MM.1S (cell line): ENCODE results near the gene DDIT3.

Source experiments
- DNase-seq: peaks from one replicate; pipeline ENCODE4 v3.0.0-alpha.2; 2015
- H2AFZ ChIP-seq: fragments of 300-600 bp; sonication (generic); 2 replicates; pipeline ENCODE4 v1.6.0; 2016; ENCODE audit warnings: antibody characterized with exemption, low read length
- H3F3A ChIP-seq: fragments of 300-600 bp; sonication (generic); 2 replicates; pipeline ENCODE4 v1.6.1; 2016; ENCODE audit warnings: mild to moderate bottlenecking, antibody characterized with exemption, low read length, moderate library complexity, mixed read lengths; ENCODE audit not compliant: insufficient read depth
- H3K27ac ChIP-seq: fragments of 300-600 bp; sonication (generic); 2 replicates; pipeline ENCODE4 v1.5.1; 2016; ENCODE audit warnings: mild to moderate bottlenecking, low read length
- H3K27me3 ChIP-seq: fragments of 300-600 bp; sonication (generic); replicated peaks from 2 replicates; pipeline ENCODE4 v1.6.0; 2016; ENCODE audit warnings: low read length; ENCODE audit not compliant: insufficient read depth
- H3K36me3 ChIP-seq: fragments of 300-600 bp; sonication (generic); replicated peaks from 2 replicates; pipeline ENCODE4 v1.6.1; 2016; ENCODE audit warnings: mild to moderate bottlenecking, low read length, mixed read lengths; ENCODE audit not compliant: insufficient read depth
- H3K4me1 ChIP-seq: fragments of 300-600 bp; sonication (generic); 2 replicates; pipeline ENCODE4 v1.6.1; 2016; ENCODE audit warnings: low read length, mixed read lengths
- H3K4me2 ChIP-seq: fragments of 300-600 bp; sonication (generic); 2 replicates; pipeline ENCODE4 v1.6.0; 2016; ENCODE audit warnings: low read depth, low read length
- H3K4me3 ChIP-seq: fragments of 300-600 bp; sonication (generic); 2 replicates; pipeline ENCODE4 v1.5.1; 2016; ENCODE audit warnings: low read length, mixed read lengths
- H3K79me2 ChIP-seq: fragments of 300-600 bp; sonication (generic); 2 replicates; pipeline ENCODE4 v1.6.1; 2016; ENCODE audit warnings: mixed run types, low read length, mixed read lengths
- H3K9ac ChIP-seq: fragments of 300-600 bp; sonication (generic); 2 replicates; pipeline ENCODE4 v1.6.1; 2016; ENCODE audit warnings: low read length, mixed read lengths
- H3K9me2 ChIP-seq: fragments of 300-600 bp; sonication (generic); replicated peaks from 2 replicates; pipeline ENCODE4 v1.6.1; 2016; ENCODE audit warnings: mild to moderate bottlenecking, low read length, mixed read lengths; ENCODE audit not compliant: insufficient read depth
- H3K9me3 ChIP-seq: fragments of 300-600 bp; sonication (generic); replicated peaks from 2 replicates; pipeline ENCODE4 v1.6.1; 2016; ENCODE audit warnings: mild to moderate bottlenecking, low read length, mixed read lengths; ENCODE audit not compliant: insufficient read depth
- H4K20me1 ChIP-seq: fragments of 300-600 bp; sonication (generic); 2 replicates; pipeline ENCODE4 v1.6.1; 2016; ENCODE audit warnings: mild to moderate bottlenecking, low read length, moderate library complexity, mixed read lengths; ENCODE audit not compliant: insufficient read depth
- EZH2 ChIP-seq: fragments of 300-600 bp; sonication (generic); optimal IDR thresholded peaks from 2 replicates; pipeline ENCODE3; 2017; ENCODE audit warnings: low read depth, mild to moderate bottlenecking, antibody characterized with exemption, low read length, mixed read lengths
- EZH2phosphoT487 ChIP-seq: fragments of 300-600 bp; sonication (generic); IDR thresholded peaks from 2 replicates; pipeline ENCODE4 v1.6.1; 2018; ENCODE audit warnings: antibody characterized with exemption, low read length
- TF ChIP-seq, protein P1 (sequence below): fragments of 300-600 bp; sonication (generic); IDR thresholded peaks from 2 replicates; pipeline ENCODE4 v1.5.1; 2016; ENCODE audit warnings: antibody characterized with exemption, low read length, mixed read lengths

The DDIT3 gene

DNA sequence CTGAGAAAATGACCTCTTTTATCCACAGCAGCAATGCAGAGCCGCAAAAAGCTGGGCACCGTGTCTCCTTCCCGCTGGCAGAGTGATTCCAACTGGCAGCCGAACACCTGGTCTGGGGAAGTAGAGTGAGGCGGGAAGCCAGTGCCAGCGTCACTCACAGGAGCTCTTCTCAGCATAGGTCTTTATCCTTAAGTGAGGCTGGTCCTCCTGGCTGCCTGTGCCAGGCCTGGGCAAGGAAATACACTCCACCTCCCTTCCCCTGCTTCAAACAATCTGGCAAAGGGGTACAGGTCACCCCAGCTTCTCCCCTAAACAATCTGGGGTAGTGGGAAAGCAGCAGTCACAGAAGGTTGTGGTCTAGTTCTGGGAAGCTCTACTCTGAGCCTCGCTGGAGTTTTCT is 45.5 kb downstream of the DDIT3 start:
- no peaks in the 10 kb centered on the region for H3K36me3 ChIP-seq
- no peak overlapping the region for H3K4me3 ChIP-seq
- H3K9ac ChIP-seq: no peak overlapping the region
- TF ChIP-seq, protein P1, sequence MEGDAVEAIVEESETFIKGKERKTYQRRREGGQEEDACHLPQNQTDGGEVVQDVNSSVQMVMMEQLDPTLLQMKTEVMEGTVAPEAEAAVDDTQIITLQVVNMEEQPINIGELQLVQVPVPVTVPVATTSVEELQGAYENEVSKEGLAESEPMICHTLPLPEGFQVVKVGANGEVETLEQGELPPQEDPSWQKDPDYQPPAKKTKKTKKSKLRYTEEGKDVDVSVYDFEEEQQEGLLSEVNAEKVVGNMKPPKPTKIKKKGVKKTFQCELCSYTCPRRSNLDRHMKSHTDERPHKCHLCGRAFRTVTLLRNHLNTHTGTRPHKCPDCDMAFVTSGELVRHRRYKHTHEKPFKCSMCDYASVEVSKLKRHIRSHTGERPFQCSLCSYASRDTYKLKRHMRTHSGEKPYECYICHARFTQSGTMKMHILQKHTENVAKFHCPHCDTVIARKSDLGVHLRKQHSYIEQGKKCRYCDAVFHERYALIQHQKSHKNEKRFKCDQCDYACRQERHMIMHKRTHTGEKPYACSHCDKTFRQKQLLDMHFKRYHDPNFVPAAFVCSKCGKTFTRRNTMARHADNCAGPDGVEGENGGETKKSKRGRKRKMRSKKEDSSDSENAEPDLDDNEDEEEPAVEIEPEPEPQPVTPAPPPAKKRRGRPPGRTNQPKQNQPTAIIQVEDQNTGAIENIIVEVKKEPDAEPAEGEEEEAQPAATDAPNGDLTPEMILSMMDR: no peak
- no peak for TF ChIP-seq EZH2phosphoT487
- no peak for TF ChIP-seq EZH2
- no peaks in the 10 kb centered on the region for H3K9me3 ChIP-seq
- H3F3A ChIP-seq: no peaks in the 10 kb centered on the region
- DNase-seq: no peak
- no peak overlapping the region for H3K27ac ChIP-seq
- no peaks in the 10 kb centered on the region for H4K20me1 ChIP-seq
- no peak overlapping the region for H2AFZ ChIP-seq
- H3K79me2 ChIP-seq: no peaks in the 10 kb centered on the region
- no peak overlapping the region for H3K4me2 ChIP-seq
- H3K4me1 ChIP-seq: peaks cover 8% of the 10 kb centered on the region; the same call in 1 of the 2 replicates
- no peaks in the 10 kb centered on the region for H3K9me2 ChIP-seq
- H3K27me3 ChIP-seq: no peaks in the 10 kb centered on the region

GRCh38 chr12:57474430-57474829 is 45.9 kb downstream of the DDIT3 start:
- Histone ChIP-seq H3K9me2 (no peaks in the 10 kb centered on the region), H3K36me3 (no peaks in the 10 kb centered on the region), H3K4me3 (no peak overlapping the region), H3K4me1 (peaks cover 8% of the 10 kb centered on the region; the same call in 1 of the 2 replicates), H2AFZ (no peak overlapping the region), H3K27ac (no peak overlapping the region), H3K4me2 (no peak overlapping the region), H3K9ac (no peak overlapping the region), H3F3A (no peaks in the 10 kb centered on the region), H4K20me1 (no peaks in the 10 kb centered on the region), H3K27me3 (no peaks in the 10 kb centered on the region), H3K79me2 (no peaks in the 10 kb centered on the region), H3K9me3 (no peaks in the 10 kb centered on the region)
- no peak for DNase-seq
- TF ChIP-seq, protein P1: no peak
- TF ChIP-seq EZH2phosphoT487 (no peak), EZH2 (no peak)

GRCh38 chr12:57473886-57474285 is 46.4 kb downstream of the DDIT3 start:
- Histone ChIP-seq H3K4me3 (no peak overlapping the region), H3K36me3 (no peaks in the 10 kb centered on the region), H3K79me2 (no peaks in the 10 kb centered on the region), H2AFZ (no peak overlapping the region), H3K9me2 (no peaks in the 10 kb centered on the region), H3K27me3 (no peaks in the 10 kb centered on the region), H3K9me3 (no peaks in the 10 kb centered on the region), H3K4me1 (peaks cover 8% of the 10 kb centered on the region; the same call in 1 of the 2 replicates), H3K4me2 (no peak overlapping the region), H4K20me1 (no peaks in the 10 kb centered on the region), H3K27ac (no peak overlapping the region), H3K9ac (no peak overlapping the region), H3F3A (no peaks in the 10 kb centered on the region)
- no peak for TF ChIP-seq EZH2
- no peak for DNase-seq

- TF ChIP-seq EZH2: no peak
- TF ChIP-seq, protein P1: no peak
- no peak for TF ChIP-seq EZH2phosphoT487
- Histone ChIP-seq H3K4me2 (no peak overlapping the region), H3K27ac (no peak overlapping the region), H3K9me2 (no peaks in the 10 kb centered on the region), H3K9ac (no peak overlapping the region), H3K36me3 (no peaks in the 10 kb centered on the region), H3K27me3 (0 out of 2 replicates have a peak, but pooled peaks cover under 1% of the 10 kb centered on the region), H2AFZ (no peak overlapping the region), H3K4me3 (no peak overlapping the region), H3K9me3 (no peaks in the 10 kb centered on the region), H3K79me2 (no peaks in the 10 kb centered on the region), H3F3A (no peaks in the 10 kb centered on the region), H4K20me1 (no peaks in the 10 kb centered on the region), H3K4me1 (peaks cover 8% of the 10 kb centered on the region; the same call in 1 of the 2 replicates)
- no peak for DNase-seq
Measured at GRCh38 chr12:57473392-57473791, 46.9 kb downstream of the DDIT3 start.
